GM12801 (cell line): ENCODE measurements around the gene ZNF600.

Experiments
- CTCF ChIP-seq: IDR thresholded peaks from one replicate; pipeline ENCODE4 v1.5.1; 2011; ENCODE audit warnings: control low read depth; ENCODE audit not compliant: insufficient read length; ENCODE audit errors: extremely low read depth

ZNF600 gene

GRCh38 chr19:52735734-52736133, 50.9 kb downstream of the ZNF600 start:
- no peak for TF ChIP-seq CTCF

GRCh38 chr19:52734893-52735661, 51.5 kb downstream of the ZNF600 start, which contains the start of gene ZNF611:
Gene ZNF611, minus strand, starts transcription at chr19:52735044. Its CDS starts 19,150 bp downstream, at chr19:52715894.
- TF ChIP-seq CTCF = no peak

- TF ChIP-seq CTCF = no peak
These were observed 52.2 kb downstream of the ZNF600 start for GRCh38 chr19:52734331-52734892.

GRCh38 chr19:52725528-52725961, 61.0 kb downstream of the ZNF600 start:
- TF ChIP-seq CTCF = no peak

- TF ChIP-seq CTCF = no peak
These were observed 61.7 kb downstream of the ZNF600 start for GRCh38 chr19:52724701-52725514.

- TF ChIP-seq CTCF = no peak
These were observed 64.3 kb downstream of the ZNF600 start for GRCh38 chr19:52722062-52723003.

- no peak for TF ChIP-seq CTCF
These were observed 70.1 kb downstream of the ZNF600 start for GRCh38 chr19:52716522-52716921.
